Jurkat, Clone E6-1 (cell line): ENCODE results near the gene JTB.
"Not testable (repeated sequence)": the region's sequence is repeated elsewhere in the genome, so short reads cannot be mapped to it uniquely, and the experiment has no call there.

Experiments used
- DNase-seq: peaks from one replicate; pipeline ENCODE4 v3.0.0-alpha.2; 2011; ENCODE audit warnings: low read depth, low spot score
- H3K4me3 ChIP-seq: 2 replicates; pipeline ENCODE4 v1.5.1; 2011; ENCODE audit warnings: mild to moderate bottlenecking, low read length, control low read depth, moderate library complexity

JTB gene

GRCh38 chr1:153984123-153984894 is 6.8 kb upstream of the JTB start:
- DNase-seq = no peak
- H3K4me3 ChIP-seq = no peak overlapping the region

GRCh38 chr1:153981735-153982134 is 4.3 kb upstream of the JTB start:
- DNase-seq, H3K4me3 ChIP-seq: not testable (repeated sequence)

- H3K4me3 ChIP-seq, DNase-seq: not testable (repeated sequence)
These were observed 1.6 kb upstream of the JTB start for GRCh38 chr1:153979091-153979490.

- peak overlapping the region; percentile 93 for H3K4me3 ChIP-seq
- DNase-seq = no peak
These were observed 918 bp upstream of the JTB start for GRCh38 chr1:153978274-153978909.

GRCh38 chr1:153976819-153977249 is 640 bp downstream of the JTB start:
- H3K4me3 ChIP-seq = peak overlapping the region; percentile 93
- no peak for DNase-seq

GRCh38 chr1:153973525-153973924 is 3.9 kb downstream of the JTB start:
- no peak overlapping the region for H3K4me3 ChIP-seq
- no peak for DNase-seq

GRCh38 chr1:153973071-153973470 is 4.4 kb downstream of the JTB start:
- DNase-seq = no peak
- H3K4me3 ChIP-seq = no peak overlapping the region

GRCh38 chr1:153970346-153970745 is 7.1 kb downstream of the JTB start:
- H3K4me3 ChIP-seq = no peak overlapping the region
- no peak for DNase-seq

- DNase-seq = no peak
- no peak overlapping the region for H3K4me3 ChIP-seq
These were observed 8.5 kb downstream of the JTB start for GRCh38 chr1:153968972-153969371.

GRCh38 chr1:153968408-153968807 is 9.1 kb downstream of the JTB start:
- peak overlapping the region; percentile 72 for H3K4me3 ChIP-seq
- DNase-seq = no peak

- peak overlapping the region; percentile 72 for H3K4me3 ChIP-seq
- no peak for DNase-seq
These were observed 9.5 kb downstream of the JTB start for GRCh38 chr1:153968000-153968363.

GRCh38 chr1:153967107-153967999 is 10.1 kb downstream of the JTB start, which contains the start of gene CREB3L4:
TSS of gene CREB3L4 (plus strand) at chr1:153967902. CDS start at chr1:153968526, 624 bp downstream.
- peak within 1 kb of the TSS; percentile 72 for H3K4me3 ChIP-seq
- peak; percentile 99 for DNase-seq

GRCh38 chr1:153963850-153964331 is 13.6 kb downstream of the JTB start:
- no peak for DNase-seq
- H3K4me3 ChIP-seq = peak overlapping the region; percentile 85

- DNase-seq = peak; percentile 93
These were observed 14.2 kb downstream of the JTB start, which contains the start of gene SLC39A1 for GRCh38 chr1:153963030-153963849. TSS of gene SLC39A1 (minus strand) at chr1:153963537. CDS start at chr1:153962715, 822 bp downstream.

GRCh38 chr1:153962088-153963029 is 15.1 kb downstream of the JTB start:
- no peak for DNase-seq
- peak overlapping the region; percentile 85 for H3K4me3 ChIP-seq

More at GRCh38 chr1:153963030-153963849, 14.2 kb downstream of the JTB start, which contains the start of gene SLC39A1:
- peak within 1 kb of the TSS; percentile 85 for H3K4me3 ChIP-seq

- H3K4me3 ChIP-seq = no peak overlapping the region
- no peak for DNase-seq
These were observed 16.1 kb downstream of the JTB start for GRCh38 chr1:153961421-153961820.

GRCh38 chr1:153960206-153960605 is 17.3 kb downstream of the JTB start:
- no peak overlapping the region for H3K4me3 ChIP-seq
- DNase-seq = no peak
